Parathyroid adenoma (tissue), 2 donors: ENCODE results near the gene P2RX2.

ENCODE experiments used
- H2AFZ ChIP-seq: fragments of 300-600 bp; sonication (generic); one replicate; pipeline ENCODE4 v1.7.0; 2017; ENCODE audit warnings: antibody characterized with exemption, mild to moderate bottlenecking
- H3K27ac ChIP-seq: fragments of 300-600 bp; sonication (generic); one replicate; pipeline ENCODE4 v1.7.0; 2017
- H3K27me3 ChIP-seq: fragments of 300-600 bp; sonication (generic); one replicate; pipeline ENCODE4 v1.7.0; 2017; ENCODE audit warnings: low read length; ENCODE audit not compliant: control insufficient read depth, insufficient read depth
- H3K36me3 ChIP-seq: fragments of 300-600 bp; sonication (generic); one replicate; pipeline ENCODE4 v1.7.0; 2017; ENCODE audit warnings: low read length; ENCODE audit not compliant: control insufficient read depth, insufficient read depth
- H3K4me1 ChIP-seq: fragments of 300-600 bp; sonication (generic); one replicate; pipeline ENCODE4 v1.7.0; 2017; ENCODE audit warnings: control low read depth
- H3K4me2 ChIP-seq: fragments of 300-600 bp; sonication (generic); one replicate; pipeline ENCODE4 v1.7.0; 2017; ENCODE audit warnings: low read length
- H3K4me3 ChIP-seq: fragments of 300-600 bp; sonication (generic); one replicate; pipeline ENCODE4 v1.7.0; 2017; ENCODE audit warnings: low read depth, low read length
- H3K79me2 ChIP-seq: fragments of 300-600 bp; sonication (generic); one replicate; pipeline ENCODE4 v1.7.0; 2017; ENCODE audit warnings: control low read depth
- H3K9ac ChIP-seq: fragments of 300-600 bp; sonication (generic); one replicate; pipeline ENCODE4 v1.7.0; 2017; ENCODE audit warnings: mild to moderate bottlenecking
- H3K9me3 ChIP-seq: fragments of 300-600 bp; sonication (generic); one replicate; pipeline ENCODE4 v1.7.0; 2017; ENCODE audit warnings: low read length; ENCODE audit not compliant: control insufficient read depth
- TF ChIP-seq, protein P1 (sequence below): fragments of 300-600 bp; sonication (generic); IDR thresholded peaks from one replicate; pipeline ENCODE4 v1.7.0; 2017; ENCODE audit warnings: antibody characterized with exemption, mild to moderate bottlenecking
- donor health status: primary hyperparathyroidism.

P2RX2 gene

DNA sequence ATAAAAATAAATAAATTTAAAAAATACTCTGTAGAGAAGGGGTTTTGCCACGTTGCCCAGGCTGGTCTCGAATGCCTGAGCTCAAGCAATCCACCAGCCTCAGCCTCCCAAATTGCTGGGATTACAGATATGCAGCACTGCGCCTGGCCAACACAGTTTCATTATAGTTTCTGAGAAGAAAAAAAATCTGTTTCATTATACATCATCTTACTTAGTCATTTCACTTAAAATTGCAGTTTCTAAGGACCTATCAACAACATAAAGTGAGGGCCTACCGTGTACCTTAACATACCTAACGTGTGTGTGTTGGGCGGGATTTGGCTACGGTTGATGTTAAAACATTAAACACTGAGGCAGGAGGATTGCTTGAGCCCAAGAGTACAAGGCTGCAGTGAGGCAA, 28.3 kb downstream of the P2RX2 start:
- H2AFZ ChIP-seq, result no peak overlapping the region
- no peak overlapping the region for H3K9ac ChIP-seq
- H3K4me3 ChIP-seq, result no peak overlapping the region
- no peak overlapping the region for H3K4me2 ChIP-seq
- H3K79me2 ChIP-seq, result no peaks in the 10 kb centered on the region
- no peaks in the 10 kb centered on the region for H3K9me3 ChIP-seq
- TF ChIP-seq, protein P1, sequence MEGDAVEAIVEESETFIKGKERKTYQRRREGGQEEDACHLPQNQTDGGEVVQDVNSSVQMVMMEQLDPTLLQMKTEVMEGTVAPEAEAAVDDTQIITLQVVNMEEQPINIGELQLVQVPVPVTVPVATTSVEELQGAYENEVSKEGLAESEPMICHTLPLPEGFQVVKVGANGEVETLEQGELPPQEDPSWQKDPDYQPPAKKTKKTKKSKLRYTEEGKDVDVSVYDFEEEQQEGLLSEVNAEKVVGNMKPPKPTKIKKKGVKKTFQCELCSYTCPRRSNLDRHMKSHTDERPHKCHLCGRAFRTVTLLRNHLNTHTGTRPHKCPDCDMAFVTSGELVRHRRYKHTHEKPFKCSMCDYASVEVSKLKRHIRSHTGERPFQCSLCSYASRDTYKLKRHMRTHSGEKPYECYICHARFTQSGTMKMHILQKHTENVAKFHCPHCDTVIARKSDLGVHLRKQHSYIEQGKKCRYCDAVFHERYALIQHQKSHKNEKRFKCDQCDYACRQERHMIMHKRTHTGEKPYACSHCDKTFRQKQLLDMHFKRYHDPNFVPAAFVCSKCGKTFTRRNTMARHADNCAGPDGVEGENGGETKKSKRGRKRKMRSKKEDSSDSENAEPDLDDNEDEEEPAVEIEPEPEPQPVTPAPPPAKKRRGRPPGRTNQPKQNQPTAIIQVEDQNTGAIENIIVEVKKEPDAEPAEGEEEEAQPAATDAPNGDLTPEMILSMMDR, result no peak
- no peaks in the 10 kb centered on the region for H3K4me1 ChIP-seq
- H3K27ac ChIP-seq, result no peak overlapping the region
- H3K36me3 ChIP-seq, result no peaks in the 10 kb centered on the region
- no peaks in the 10 kb centered on the region for H3K27me3 ChIP-seq

DNA sequence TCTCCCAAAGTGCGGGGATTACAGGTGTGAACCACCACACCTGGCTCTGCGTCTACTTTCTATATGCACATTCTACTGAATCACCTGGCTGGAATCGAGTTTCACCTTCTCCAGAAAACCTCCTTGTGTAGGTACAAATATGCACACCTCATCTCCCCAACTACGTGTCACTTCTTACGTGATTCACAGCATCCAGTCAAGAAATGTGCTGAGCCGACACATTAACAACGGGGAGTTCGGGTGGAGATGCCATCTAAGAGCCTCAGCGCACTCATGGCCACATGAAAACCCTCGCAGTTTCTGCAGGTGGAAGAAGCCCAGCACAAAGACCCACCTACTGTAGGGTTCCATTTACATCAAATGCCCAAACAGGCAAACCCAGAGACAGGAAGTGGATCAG, 29.3 kb downstream of the P2RX2 start:
- Histone ChIP-seq H3K9ac (no peak overlapping the region), H3K36me3 (no peaks in the 10 kb centered on the region), H3K9me3 (no peaks in the 10 kb centered on the region), H3K79me2 (no peaks in the 10 kb centered on the region), H3K27me3 (no peaks in the 10 kb centered on the region), H3K4me2 (no peak overlapping the region), H3K27ac (no peak overlapping the region), H3K4me1 (no peaks in the 10 kb centered on the region), H2AFZ (no peak overlapping the region), H3K4me3 (no peak overlapping the region)
- TF ChIP-seq, protein P1, result no peak

DNA sequence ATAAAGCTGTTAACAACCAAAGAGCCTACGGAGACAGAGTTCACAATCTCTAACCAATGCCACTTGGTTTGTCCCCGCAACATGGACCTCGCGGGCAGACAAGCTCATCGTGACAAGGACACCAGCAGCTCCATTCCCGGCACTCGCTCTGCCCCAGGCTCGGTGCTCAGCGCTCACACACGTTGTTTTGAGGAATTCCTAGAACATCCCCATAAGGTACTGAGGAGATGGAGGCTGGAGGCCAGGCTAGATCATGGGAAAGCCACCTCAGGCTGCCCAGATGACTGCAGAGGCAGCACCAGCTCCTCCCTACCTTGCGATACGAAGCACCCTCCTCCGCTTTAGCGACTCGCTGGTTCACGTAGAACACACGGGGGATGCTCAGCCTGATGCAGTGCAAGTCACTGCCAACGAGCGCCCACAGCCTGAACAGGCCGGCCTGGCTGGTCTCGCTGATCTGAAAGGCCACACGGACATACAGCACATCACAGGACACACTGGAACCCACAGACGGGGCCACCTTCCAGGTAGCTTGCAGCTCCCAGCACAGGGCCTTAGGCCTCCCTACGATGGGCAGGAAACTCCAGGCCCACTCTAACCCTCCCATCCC, 30.1 kb downstream of the P2RX2 start:
- no peaks in the 10 kb centered on the region for H3K79me2 ChIP-seq
- no peaks in the 10 kb centered on the region for H3K27me3 ChIP-seq
- no peaks in the 10 kb centered on the region for H3K36me3 ChIP-seq
- H2AFZ ChIP-seq, result no peak overlapping the region
- H3K4me3 ChIP-seq, result no peak overlapping the region
- TF ChIP-seq, protein P1, result no peak
- no peak overlapping the region for H3K9ac ChIP-seq
- no peak overlapping the region for H3K27ac ChIP-seq
- no peaks in the 10 kb centered on the region for H3K4me1 ChIP-seq
- H3K9me3 ChIP-seq, result no peaks in the 10 kb centered on the region
- no peak overlapping the region for H3K4me2 ChIP-seq

DNA sequence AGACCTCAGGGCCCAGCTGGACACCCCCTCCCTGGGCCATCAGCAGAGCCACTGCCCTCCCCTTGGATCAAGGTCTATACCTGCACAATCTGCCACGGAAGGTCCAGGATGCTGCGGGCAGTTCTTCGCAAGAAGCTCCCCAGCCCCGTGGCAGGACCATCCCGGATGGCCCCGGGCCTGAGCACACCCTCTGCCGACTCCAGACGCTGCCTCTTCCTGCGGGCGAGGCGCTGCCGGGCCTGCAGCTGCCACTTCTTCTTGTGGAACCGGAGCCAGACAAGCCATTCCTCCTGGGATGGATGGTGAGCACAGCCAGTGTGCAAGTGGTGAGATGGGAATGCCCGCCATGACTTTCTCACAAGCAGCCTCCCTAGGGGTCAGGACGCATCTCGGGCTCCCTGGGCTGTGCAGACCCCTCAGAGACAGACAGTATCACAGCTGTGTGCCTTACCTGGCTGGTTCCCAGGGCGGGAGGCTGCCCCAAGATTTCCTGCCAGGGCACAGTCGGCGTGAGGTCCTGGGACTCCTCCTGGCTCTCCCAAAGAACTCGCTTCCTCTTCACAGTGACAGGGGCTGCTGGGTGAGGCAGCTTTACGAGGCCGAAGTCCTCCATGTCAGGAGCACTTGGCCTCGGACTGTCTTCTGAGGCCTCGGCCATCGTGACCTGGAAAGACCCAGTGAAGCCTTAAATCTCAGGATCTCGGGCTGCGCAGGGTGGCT, 30.8 kb downstream of the P2RX2 start:
- Histone ChIP-seq H3K9me3 (no peaks in the 10 kb centered on the region), H3K27ac (no peak overlapping the region), H2AFZ (no peak overlapping the region), H3K4me2 (no peak overlapping the region), H3K4me3 (no peak overlapping the region), H3K4me1 (no peaks in the 10 kb centered on the region), H3K36me3 (no peaks in the 10 kb centered on the region), H3K27me3 (no peaks in the 10 kb centered on the region), H3K9ac (no peak overlapping the region), H3K79me2 (no peaks in the 10 kb centered on the region)
- TF ChIP-seq, protein P1, result no peak
